Liver (tissue), 3 donors: ENCODE data around the gene ALG5.

Experiments used
- ATF3 ChIP-seq: IDR thresholded peaks from 2 replicates; pipeline ENCODE4 v1.6.1; 2016; ENCODE audit warnings: antibody characterized with exemption
- CTCF ChIP-seq: fragments of 150-350 bp; IDR thresholded peaks from 2 replicates; pipeline ENCODE4 v1.5.1; 2017; ENCODE audit warnings: improper control_type of control experiment, low read depth, low read length; ENCODE audit not compliant: missing input control
- EGR1 ChIP-seq, 2 donors: IDR thresholded peaks; 2 replicates each; pipeline ENCODE4 v1.6.1; 2016 to 2018; ENCODE audit warnings: antibody characterized with exemption in 2 of 2, low read depth in 2 of 2
- GABPA ChIP-seq, 2 donors: IDR thresholded peaks in 1 of 2; conservative IDR thresholded peaks in 1 of 2; 2 replicates each; pipeline ENCODE4 v1.6.1; 2016; ENCODE audit warnings: antibody characterized with exemption in 2 of 2, mild to moderate bottlenecking in 1 of 2, moderate library complexity in 1 of 2
- HNF4A ChIP-seq, 2 donors: conservative IDR thresholded peaks; 2 replicates each; pipeline ENCODE4 v1.6.1; 2016; ENCODE audit warnings: antibody characterized with exemption in 2 of 2, mild to moderate bottlenecking in 2 of 2
- JUND ChIP-seq, 2 donors: IDR thresholded peaks; 2 replicates each; pipeline ENCODE4 v1.6.1; 2016; ENCODE audit warnings: antibody characterized with exemption in 2 of 2
- MAX ChIP-seq: IDR thresholded peaks from 2 replicates; pipeline ENCODE4 v1.6.1; 2016; ENCODE audit warnings: antibody characterized with exemption
- RAD21 ChIP-seq, 2 donors: IDR thresholded peaks; 2 replicates each; pipeline ENCODE4 v1.6.1; 2016; ENCODE audit warnings: antibody characterized with exemption in 2 of 2, mild to moderate bottlenecking in 2 of 2
- REST ChIP-seq: IDR thresholded peaks from 2 replicates; pipeline ENCODE4 v1.6.1; 2016; ENCODE audit warnings: antibody characterized with exemption, mild to moderate bottlenecking
- RXRA ChIP-seq, 2 donors: IDR thresholded peaks; 2 replicates each; pipeline ENCODE4 v1.6.1; 2017 to 2018; ENCODE audit warnings: antibody characterized with exemption in 2 of 2, mild to moderate bottlenecking in 1 of 2
- TAF1 ChIP-seq: conservative IDR thresholded peaks from 2 replicates; pipeline ENCODE4 v1.6.1; 2016; ENCODE audit warnings: antibody characterized with exemption, mild to moderate bottlenecking
- YY1 ChIP-seq: IDR thresholded peaks from 2 replicates; pipeline ENCODE4 v1.6.1; 2016; ENCODE audit warnings: antibody characterized with exemption, mild to moderate bottlenecking
- ZBTB33 ChIP-seq: IDR thresholded peaks from 2 replicates; pipeline ENCODE4 v1.6.1; 2016; ENCODE audit warnings: antibody characterized with exemption
- donor health status: healthy.
- donor health status: healthy.

- TF ChIP-seq RAD21 (IDR thresholded peaks at IDR 0.05): no peak
- TF ChIP-seq YY1: no peak
- TF ChIP-seq REST: no peak
- TF ChIP-seq RXRA (IDR thresholded peaks at IDR 0.05): no peak
- no peak for TF ChIP-seq CTCF
- TF ChIP-seq ZBTB33: no peak
- TF ChIP-seq HNF4A (conservative IDR thresholded peaks at IDR 0.05): no peak
- no peak for TF ChIP-seq ATF3
- no peak for TF ChIP-seq TAF1
- no peak for TF ChIP-seq JUND (IDR thresholded peaks at IDR 0.05)
- TF ChIP-seq EGR1 (IDR thresholded peaks at IDR 0.05; ENCODE audit: low read depth in 2 of 2): no peak
- TF ChIP-seq GABPA (IDR thresholded peaks at IDR 0.05 in 1 of 2, conservative IDR thresholded peaks at IDR 0.05 in 1 of 2): no peak
- no peak for TF ChIP-seq MAX
Measured at GRCh38 chr13:36905944-36906343, 93.2 kb downstream of the ALG5 start.
